Activated CD4-positive, alpha-beta T cell treated with anti-CD3 and anti-CD28 coated beads, Interleukin-2, amount 50 U/mL, for 16 hours (primary cell): Measurements from ENCODE around the gene UBE2S.
"Not testable (repeated sequence)": the region's sequence is repeated elsewhere in the genome, so short reads cannot be mapped to it uniquely, and the experiment has no call there.

ENCODE experiments used
- DNase-seq: peaks from one replicate; pipeline ENCODE4 v3.0.0-alpha.2; 2020

UBE2S gene

DNA sequence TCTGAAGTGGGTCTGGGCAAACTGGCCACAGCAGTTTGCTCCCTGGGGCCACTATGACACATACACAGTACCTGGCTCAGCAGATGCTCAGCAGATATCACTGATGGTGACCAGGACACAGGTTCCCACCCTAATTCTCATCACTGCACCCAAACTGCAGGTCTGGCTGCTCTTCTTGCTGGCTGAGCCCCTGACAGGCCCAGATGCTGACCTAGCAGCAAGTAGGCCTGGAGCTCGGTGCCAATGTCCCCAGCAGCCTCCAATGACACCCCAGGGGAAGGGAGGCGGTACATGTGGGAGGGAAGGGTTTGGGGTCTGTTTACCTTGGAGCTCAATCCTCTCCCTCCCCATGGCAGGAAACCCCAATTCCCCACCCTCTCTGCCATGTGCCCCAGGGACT lies 5.1 kb downstream of the UBE2S start:
- DNase-seq, result no peak

- DNase-seq, result not testable (repeated sequence)
These were observed 6.2 kb downstream of the UBE2S start for GRCh38 chr19:55401390-55401789.

DNA sequence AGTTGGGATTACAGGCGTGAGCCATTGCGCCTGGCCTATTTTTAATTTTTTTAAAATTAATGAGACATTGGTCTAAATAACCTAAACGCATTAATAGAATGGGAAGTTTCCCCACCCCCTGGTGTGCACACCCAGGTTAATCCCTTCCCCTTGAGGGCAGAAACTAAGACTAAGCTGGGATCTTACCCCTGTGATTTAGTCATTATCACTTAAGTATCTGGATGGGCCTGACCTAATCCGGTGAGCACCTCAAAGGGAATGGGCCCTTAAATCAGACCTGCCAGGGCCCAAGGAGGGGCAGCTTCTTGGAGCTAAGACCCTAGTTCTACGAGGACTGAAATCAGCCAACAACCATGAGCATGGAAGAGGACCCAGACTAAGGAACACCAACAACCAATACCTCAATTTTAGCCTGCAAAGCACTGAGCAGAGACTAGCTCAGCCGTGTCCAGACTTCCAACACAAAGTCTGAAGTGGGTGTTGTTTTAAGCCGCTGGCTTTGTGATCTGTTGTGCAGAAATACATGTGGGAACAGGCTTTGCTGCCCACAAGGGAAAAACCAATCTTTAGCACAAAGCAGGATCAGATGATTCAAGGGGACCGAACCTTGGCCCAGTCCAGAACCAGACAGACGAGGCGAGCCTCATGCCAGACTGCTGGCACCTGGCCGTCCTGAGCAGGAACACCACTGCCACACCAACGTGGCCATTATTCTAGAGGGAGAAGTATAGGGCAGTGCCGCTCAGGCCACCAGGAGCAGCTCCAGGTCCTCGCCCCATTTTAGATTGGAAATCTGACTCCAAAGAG lies 7.1 kb downstream of the UBE2S start:
- DNase-seq, result no peak

DNA sequence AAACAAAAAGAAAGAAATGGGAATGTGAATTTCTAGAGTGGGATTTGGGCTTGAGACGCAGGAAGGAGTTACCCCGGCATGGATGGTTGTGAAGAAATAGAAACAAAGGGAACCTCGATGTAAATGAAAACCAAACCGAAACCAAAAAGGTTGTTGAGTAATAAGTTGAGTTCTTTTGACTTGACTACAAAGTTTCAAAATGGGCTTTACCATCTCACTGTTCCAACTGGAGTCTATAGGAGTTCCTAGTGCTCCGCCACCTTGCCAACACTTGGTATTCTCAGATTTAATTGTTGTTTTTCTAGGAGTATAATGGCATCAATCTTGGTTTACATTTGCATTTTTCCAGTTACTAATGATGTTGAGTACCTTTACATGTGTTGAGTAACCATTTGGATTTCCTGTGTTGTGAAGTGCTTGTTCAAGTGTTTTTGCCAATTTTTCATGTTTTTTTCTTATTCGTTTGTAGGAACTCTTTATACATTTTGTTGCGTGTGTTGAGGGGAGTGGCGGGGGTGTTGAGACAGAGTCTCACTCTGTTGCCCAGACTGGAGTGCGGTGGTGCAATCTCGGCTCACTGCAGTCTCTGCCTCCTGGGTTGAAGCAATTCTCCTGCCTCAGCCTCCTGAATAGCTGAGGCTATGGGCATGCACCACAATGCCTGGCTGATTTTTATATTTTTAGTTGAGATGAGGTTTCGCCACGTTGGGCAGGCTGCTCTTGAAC lies 9.2 kb downstream of the UBE2S start:
- DNase-seq, result peak; percentile 60

- DNase-seq, result no peak
These were observed 14.5 kb downstream of the UBE2S start for GRCh38 chr19:55392820-55393761.

- DNase-seq, result no peak
These were observed 15.6 kb downstream of the UBE2S start for GRCh38 chr19:55391702-55392615.

DNA sequence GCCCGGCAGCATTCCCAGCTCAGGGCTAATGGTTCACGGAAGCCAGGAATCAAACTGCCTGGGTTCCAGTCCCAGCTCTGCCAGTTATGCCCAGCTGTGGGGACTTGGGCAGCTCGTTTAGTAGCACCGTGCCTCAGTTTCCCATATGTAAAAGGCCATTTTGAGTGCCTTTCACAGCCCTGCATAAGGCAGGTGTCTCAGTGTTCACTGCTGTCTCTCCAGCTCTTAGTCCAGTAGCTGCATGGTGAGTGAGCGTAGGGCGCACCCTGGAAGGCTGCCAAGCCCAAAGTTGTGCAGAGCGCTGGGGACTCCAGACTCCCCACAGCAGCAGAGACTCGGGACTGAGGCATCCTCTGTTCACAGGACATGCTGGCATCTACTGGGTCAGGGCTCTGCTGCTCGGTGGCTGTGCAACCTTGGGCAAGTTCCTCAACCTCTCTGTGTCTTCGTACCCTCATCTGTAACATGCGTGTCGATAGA lies 16.4 kb downstream of the UBE2S start:
- DNase-seq, result no peak

DNA sequence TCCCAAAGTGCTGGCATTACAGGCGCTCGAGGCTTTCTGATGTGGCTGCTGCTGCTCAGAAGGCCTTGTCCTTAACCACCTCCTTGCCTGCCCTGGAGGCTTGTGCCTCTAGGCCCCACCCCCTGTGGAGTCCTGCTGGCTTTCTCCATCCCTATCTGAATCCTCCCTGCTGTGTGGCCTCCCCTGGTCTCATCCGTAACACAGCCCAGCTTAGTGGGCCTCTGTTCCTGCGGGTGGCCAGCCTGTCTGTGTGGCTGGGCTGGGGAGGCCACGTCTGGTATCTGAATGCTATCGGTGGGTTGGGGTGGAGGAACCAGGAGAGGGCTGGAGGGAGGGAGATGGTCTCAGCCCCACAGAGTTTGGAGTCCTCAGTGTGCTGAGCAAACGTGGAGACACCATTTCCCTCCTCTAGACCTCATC lies 17.1 kb downstream of the UBE2S start:
- no peak for DNase-seq

DNA sequence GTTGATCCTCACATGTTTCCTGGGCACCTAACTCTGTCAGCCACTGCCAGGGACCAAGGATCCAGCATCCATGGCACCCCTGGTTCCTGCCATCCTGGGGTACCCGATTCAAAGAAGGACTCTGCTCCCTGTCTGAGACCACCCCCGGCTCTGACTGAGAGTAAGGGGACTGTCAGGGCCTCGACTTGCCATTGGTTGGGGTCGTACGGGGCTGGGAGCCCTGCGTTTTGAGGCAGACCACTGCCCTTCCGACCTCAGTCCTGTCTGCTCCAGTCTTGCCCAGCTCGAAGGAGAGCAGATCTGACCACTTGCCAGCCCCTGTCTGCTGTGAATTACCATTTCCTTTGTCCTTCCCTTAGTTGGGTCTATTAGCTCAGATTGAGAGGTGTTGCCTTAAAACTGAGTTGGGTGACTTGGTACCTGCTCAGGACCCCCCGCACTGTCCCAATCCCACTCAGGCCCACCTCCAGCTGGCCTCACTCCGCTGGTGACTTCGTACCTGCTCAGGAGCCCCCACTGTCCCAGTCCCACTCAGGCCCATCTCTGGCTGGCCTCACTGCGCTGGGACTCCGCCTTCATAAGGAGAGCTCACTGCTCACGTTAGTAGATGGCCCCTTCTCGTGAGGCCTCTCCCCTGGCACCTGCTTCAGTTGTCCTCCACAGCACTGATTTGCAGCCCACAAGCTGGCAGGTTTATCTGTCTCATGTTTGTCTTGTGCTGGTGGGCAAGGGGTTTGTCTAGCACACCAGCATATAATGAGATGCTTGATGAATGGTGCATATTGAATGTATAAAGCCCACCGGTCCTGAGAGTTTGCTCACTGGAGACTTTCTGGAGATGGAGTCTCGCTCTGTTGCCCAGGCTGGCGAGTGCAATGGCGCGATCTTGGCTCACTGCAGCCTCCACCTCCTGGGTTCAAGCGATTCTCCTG lies 17.9 kb downstream of the UBE2S start:
- DNase-seq, result no peak

- no peak for DNase-seq
These were observed 19.7 kb downstream of the UBE2S start for GRCh38 chr19:55387736-55388497.

DNA sequence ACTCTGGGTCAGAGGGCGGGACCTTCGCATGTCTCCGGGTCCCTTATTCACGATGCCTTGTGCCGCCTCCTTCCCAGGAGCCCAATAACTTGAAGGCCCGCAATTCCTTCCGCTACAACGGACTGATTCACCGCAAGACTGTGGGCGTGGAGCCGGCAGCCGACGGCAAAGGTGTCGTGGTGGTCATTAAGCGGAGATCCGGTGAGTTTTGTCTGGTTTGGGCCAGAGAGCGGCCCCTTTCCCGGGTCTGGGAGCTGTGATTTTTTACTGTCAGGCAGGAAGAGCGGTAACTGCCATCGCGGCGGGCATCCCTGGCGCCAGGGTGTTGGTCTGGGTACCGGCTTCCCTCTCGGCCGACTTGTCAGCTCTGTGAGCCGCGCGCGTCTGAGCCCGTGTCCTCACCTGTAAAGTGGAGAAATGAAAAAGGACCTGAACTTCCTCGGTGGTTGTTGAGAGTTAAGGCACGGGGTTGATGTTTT lies 21.1 kb downstream of the UBE2S start:
- DNase-seq, result no peak

DNA sequence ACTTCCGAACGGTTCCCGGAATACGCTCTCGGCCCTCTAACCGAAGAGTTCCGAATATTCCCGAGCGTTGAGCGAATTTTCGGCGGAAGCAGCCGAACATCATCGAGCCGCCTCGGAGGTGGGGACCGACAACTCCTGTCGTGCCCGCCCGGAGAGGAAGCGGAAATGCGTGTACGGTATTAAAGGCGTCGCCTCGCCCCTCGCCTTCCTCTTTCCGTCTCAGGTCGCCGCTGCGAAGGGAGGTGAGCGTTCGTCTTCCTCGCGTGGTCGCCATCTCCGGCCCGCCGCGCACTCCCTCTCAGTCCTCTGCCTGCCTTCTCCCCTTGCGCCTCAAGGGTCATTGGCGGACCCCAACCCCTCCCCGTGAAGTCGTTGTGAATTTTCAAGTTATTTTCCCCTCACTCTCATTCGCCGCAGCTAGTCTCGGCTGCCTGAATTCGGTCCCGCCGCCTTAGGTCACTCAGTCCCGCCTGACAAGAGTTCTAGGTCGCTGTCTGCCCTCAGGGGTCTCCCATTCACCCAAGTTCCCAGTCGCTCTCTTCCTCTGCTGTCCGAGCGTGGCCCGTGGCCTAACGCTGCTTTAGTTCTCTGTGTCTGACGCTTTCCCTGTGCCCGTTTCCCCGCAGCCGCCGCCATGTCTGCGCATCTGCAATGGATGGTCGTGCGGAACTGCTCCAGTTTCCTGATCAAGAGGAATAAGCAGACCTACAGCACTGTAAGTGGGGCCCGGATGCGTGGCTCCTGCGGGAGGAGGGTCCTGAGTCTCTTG lies 21.7 kb downstream of the UBE2S start, which contains the start of gene RPL28:
RPL28 (plus strand) TSS at position 209 of the 769 bp plus-strand sequence; CDS start at position 635, 426 bp downstream.
- peak; percentile 99 for DNase-seq

DNA sequence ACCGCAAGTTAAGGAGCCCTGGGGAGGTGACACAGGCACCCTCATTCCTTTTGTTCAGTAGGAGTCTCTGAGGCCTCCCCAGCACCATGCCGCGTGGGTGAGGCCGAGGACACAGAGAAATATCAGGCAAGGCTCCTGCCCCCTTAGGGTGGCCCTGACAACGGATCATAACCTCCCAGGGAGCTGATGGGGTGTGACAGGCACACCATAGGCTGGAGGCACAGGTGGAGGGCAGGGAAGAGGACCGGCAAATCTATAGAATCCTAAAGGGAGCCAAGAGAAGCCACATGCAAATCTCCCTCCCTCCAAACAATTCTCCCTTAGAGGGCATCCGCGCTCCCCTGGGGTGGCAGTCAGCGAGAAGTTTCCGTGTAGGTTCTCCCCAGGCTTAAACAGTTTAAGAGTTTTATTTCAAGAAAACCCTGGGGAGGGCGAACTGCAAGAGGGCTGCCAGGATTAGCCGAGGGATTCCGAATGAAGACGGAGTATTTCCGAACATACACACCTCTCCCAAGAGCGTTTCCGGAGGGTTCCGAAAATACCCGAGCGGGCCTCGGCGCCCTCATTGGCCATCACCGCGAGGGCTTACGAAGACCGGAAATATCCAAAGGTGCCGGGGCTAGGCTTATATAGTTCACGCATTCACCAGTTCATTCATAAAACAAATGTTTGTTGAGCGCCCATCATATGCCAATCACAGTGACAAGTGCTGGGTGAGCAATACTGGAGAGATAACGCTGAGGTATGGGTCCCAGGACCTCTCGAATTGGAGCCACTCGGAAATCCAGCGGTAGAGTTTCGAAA lies 22.5 kb downstream of the UBE2S start:
- peak; percentile 98 for DNase-seq

DNA sequence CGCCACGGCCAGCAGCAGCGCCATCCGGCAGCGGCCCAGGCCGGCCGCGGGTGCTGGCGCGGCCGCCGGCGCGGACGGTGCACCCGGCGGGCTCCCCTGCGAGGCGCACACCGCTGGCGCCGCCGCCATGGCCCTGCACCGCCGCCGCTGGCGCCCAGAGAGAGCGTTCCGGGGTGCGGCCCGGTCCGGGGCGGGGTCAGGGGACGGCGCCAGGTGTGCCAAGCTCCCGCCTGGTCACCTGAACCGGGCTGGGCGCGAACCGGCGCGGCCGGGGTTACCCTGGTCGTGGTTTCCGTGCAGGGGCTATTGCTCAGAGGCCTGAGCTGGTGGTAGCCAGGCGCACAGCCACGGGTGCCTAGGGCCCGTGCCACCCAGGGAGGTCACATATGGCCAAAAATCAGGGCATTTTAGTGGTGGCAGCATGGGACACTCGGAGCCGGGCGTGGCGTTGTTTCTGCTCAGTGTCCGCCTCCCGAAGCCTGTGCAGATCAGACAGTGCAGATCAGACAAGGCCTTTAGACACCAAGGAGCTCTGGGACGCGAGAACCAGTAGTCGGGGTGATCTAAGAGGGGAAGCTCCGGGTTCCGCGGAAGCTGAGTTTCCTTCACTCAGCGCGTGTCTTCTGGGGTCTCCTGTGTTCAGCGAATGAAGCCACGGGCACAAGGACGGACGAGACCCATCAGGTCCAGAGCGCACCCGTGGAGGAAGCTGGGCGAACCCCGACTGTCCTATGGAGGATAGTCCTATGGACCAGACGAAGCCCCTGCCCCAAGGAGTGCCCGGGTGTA lies 23.3 kb downstream of the UBE2S start, which contains the start of gene TMEM238:
TMEM238 (minus strand) TSS at position 162 of the 789 bp plus-strand sequence; CDS start at position 129, 33 bp downstream.
- DNase-seq, result peak; percentile 46

DNA sequence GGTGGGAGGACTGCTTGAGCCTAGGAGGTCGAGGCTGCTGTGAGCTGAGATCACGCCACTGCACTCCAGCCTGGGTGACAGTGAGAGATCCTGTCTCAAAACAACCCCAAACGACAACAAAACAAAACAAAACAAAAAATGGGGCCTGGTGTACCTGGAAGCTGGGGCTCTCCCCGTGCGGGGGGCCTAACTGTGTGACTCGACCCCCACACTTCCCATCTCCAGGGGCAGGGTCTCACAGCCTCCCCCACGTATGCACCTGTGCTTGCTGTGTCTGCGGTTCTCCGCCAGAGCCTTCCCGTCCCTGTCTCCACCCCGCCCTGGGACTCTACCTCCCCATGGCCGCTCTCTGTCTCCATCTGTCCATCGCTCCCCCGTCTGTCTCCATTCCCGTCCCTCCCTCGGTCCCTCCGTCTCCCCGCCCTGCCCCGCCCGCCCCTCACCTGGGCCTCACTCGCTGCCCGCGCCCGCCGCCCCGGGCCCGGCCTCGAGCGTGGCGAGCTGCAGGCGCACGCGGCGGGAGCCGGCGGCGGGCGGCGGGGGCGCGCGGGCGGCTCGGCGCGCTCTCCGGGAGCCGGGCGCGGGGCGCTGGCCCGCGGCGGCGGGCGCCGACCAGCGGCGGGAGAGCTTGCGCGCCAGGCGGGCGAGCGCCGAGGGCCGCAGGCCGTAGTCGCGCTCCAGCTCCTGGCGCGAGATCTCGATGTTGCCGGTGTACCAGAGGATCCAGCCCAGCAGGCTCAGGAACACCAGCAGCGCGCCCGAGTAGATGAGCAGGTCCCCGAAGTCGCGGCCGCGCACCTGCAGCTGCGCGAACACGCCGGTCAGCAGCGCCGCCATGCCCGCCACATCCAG lies 24.1 kb downstream of the UBE2S start:
- DNase-seq, result peak; percentile 62

GRCh38 chr19:55382522-55383054 lies 25.0 kb downstream of the UBE2S start:
- DNase-seq, result no peak
